ENCODE results near the gene ARHGAP33. TPM values are rescaled to one million over a fixed set of nuclear protein-coding genes. Genes with fewer than 3 reads are reported as not detected.
"Not testable (repeated sequence)": the region's sequence is repeated elsewhere in the genome, so short reads cannot be mapped to it uniquely, and the experiment has no call there.

The ARHGAP33 gene
- total and polyA plus RNA-seq, 8 donors: 11.4 to 35.6 (median 27.5) TPM

- no peak for DNase-seq
- intact Hi-C loops (cut with DNase I): no loop called here
- Histone ChIP-seq H3K4me3 (no peak overlapping the region), H3K9me3 (no peaks in the 10 kb centered on the region), H3K36me3 (peaks cover 0 to 8% of the 10 kb centered on the region in 2 donors), H3K27me3 (peaks cover 7 to 16% of the 10 kb centered on the region in 2 donors), H3K4me1 (no peaks in the 10 kb centered on the region), H3K27ac (no peak overlapping the region)
- no peak for TF ChIP-seq CTCF (IDR thresholded peaks at IDR 0.05)
- no peak for ATAC-seq
Observed at GRCh38 chr19:35791814-35792279, 16.5 kb downstream of the ARHGAP33 start.

- no peaks in the 10 kb centered on the region for H3K9me3 ChIP-seq
- no peaks in the 10 kb centered on the region for H3K4me1 ChIP-seq
- H3K27me3 ChIP-seq: peaks cover 7 to 21% of the 10 kb centered on the region in 2 donors
- peaks cover 0 to 4% of the 10 kb centered on the region in 2 donors for H3K36me3 ChIP-seq
- ATAC-seq (no peak), DNase-seq (no peak)
- no peak overlapping the region for H3K4me3 ChIP-seq
- TF ChIP-seq CTCF (IDR thresholded peaks at IDR 0.05): no peak
- no peak overlapping the region for H3K27ac ChIP-seq
- intact Hi-C loops (cut with DNase I): no loop called here
Observed at GRCh38 chr19:35792312-35792711, 16.9 kb downstream of the ARHGAP33 start.

DNA sequence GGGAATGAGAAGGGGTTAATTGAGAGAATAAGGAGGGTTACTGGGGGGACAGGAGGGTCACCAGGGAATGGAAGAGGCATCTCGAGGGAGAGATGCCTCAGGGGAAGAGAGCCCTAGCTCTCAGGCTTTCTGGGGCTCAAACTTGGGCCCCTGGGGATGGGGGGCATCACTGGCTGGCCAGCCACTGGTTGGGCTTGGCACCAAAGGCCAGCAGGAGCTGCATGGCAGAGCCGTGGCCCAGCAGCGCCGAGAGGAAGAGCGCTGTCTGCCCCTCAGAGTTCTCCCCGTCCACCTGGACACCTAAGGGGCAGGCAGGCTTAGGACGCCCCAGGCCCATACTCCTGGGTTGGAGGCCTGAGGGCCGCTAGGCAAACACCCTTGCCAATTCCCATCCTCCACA lies 17.5 kb downstream of the ARHGAP33 start:
- DNase-seq (no peak), ATAC-seq (no peak)
- intact Hi-C loops (cut with DNase I): no loop called here
- TF ChIP-seq CTCF (IDR thresholded peaks at IDR 0.05): no peak
- H3K9me3 ChIP-seq: no peaks in the 10 kb centered on the region
- H3K27me3 ChIP-seq: peaks cover 11 to 27% of the 10 kb centered on the region in 2 donors
- H3K4me3 ChIP-seq: no peak overlapping the region
- no peak overlapping the region for H3K27ac ChIP-seq
- H3K4me1 ChIP-seq: no peaks in the 10 kb centered on the region
- no peaks in the 10 kb centered on the region for H3K36me3 ChIP-seq

GRCh38 chr19:35793381-35794165 lies 18.2 kb downstream of the ARHGAP33 start:
- Histone ChIP-seq H3K27me3 (peaks cover 12 to 33% of the 10 kb centered on the region in 2 donors), H3K9me3 (no peaks in the 10 kb centered on the region), H3K27ac (no peak overlapping the region), H3K4me1 (no peaks in the 10 kb centered on the region), H3K36me3 (no peaks in the 10 kb centered on the region), H3K4me3 (no peak overlapping the region)
- no peak for DNase-seq
- ATAC-seq: no peak
- intact Hi-C loops (cut with DNase I): no loop called here
- TF ChIP-seq CTCF (IDR thresholded peaks at IDR 0.05): no peak

GRCh38 chr19:35795564-35795963 lies 20.2 kb downstream of the ARHGAP33 start:
- H3K36me3 ChIP-seq; intact Hi-C loops (cut with DNase I); H3K27ac ChIP-seq; ATAC-seq; H3K4me3 ChIP-seq; H3K4me1 ChIP-seq; H3K9me3 ChIP-seq; DNase-seq: not testable (repeated sequence)
- H3K27me3 ChIP-seq: peaks cover 12 to 53% of the 10 kb centered on the region in 2 donors
